NOMO-1 treated with DMSO at 0.1 percent for 48 hours (cell line): ENCODE measurements around the gene IFI35.
"Not testable (repeated sequence)": the region's sequence is repeated elsewhere in the genome, so short reads cannot be mapped to it uniquely, and the experiment has no call there.

Experiments used
- DNase-seq: peaks from one replicate; lab custom pipeline; 2025; ENCODE audit not compliant: unreplicated experiment; lab: John Stamatoyannopoulos, UW

The IFI35 gene

GRCh38 chr17:42997390-42997983 is 9.1 kb upstream of the IFI35 start:
- peak; percentile 31 for DNase-seq

- peak; percentile 99 for DNase-seq
Observed at GRCh38 chr17:42997984-42998938, 8.3 kb upstream of the IFI35 start, which contains the start of gene RPL27. TSS of gene RPL27 (plus strand) at chr17:42998419. CDS start at chr17:42998751, 332 bp downstream.

GRCh38 chr17:42999003-42999525 is 7.5 kb upstream of the IFI35 start:
- no peak for DNase-seq

GRCh38 chr17:43000894-43001293 is 5.7 kb upstream of the IFI35 start:
- DNase-seq, result not testable (repeated sequence)

GRCh38 chr17:43003542-43004172 is 2.9 kb upstream of the IFI35 start:
- no peak for DNase-seq

- no peak for DNase-seq
Observed at GRCh38 chr17:43010667-43011308, 4.2 kb downstream of the IFI35 start.

GRCh38 chr17:43011728-43012472 is 5.3 kb downstream of the IFI35 start:
- no peak for DNase-seq

- DNase-seq, result no peak
Observed at GRCh38 chr17:43013296-43013695, 6.7 kb downstream of the IFI35 start.

GRCh38 chr17:43014020-43014648 is 7.5 kb downstream of the IFI35 start:
- peak; percentile 23 for DNase-seq

- no peak for DNase-seq
Observed at GRCh38 chr17:43014649-43015542, 8.3 kb downstream of the IFI35 start.

GRCh38 chr17:43015579-43015978 is 9.0 kb downstream of the IFI35 start:
- no peak for DNase-seq

- no peak for DNase-seq
Observed at GRCh38 chr17:43016216-43016615, 9.6 kb downstream of the IFI35 start.

GRCh38 chr17:43018008-43018853 is 11.6 kb downstream of the IFI35 start:
- DNase-seq, result peak; percentile 47

- peak; percentile 80 for DNase-seq
Observed at GRCh38 chr17:43018932-43019331, 12.3 kb downstream of the IFI35 start.

- DNase-seq, result peak; percentile 23
Observed at GRCh38 chr17:43019418-43019817, 12.8 kb downstream of the IFI35 start.

- DNase-seq, result peak; percentile 3
Observed at GRCh38 chr17:43020030-43020621, 13.5 kb downstream of the IFI35 start.
